HG02973 (cell line): ENCODE results near the gene SNX5.

ENCODE experiments used
- ATAC-seq: cut with Tn5 transposase; IDR thresholded peaks from one replicate; pipeline ENCODE4 v1.9.1; 2021; ENCODE audit warnings: moderate library complexity; ENCODE audit not compliant: unreplicated experiment

The SNX5 gene

DNA sequence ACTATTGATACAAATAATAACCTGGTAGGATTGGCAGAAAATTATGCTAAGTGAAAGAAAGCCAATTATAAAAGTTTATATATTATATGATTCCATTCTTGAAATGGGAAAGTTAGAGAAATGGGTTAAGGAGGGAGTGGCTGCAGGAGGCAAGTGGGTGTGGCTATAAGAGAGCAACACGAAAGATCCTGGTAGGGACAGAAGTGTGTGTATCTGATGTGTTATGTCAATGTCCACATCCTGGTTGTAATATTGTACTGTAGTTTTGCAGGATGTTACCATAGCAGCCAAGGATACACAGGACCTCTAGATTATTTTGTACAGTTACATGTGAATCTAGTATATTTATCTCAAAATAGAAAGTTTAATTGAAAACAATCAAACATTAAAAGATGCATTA, 46.8 kb downstream of the SNX5 start:
- no peak for ATAC-seq

DNA sequence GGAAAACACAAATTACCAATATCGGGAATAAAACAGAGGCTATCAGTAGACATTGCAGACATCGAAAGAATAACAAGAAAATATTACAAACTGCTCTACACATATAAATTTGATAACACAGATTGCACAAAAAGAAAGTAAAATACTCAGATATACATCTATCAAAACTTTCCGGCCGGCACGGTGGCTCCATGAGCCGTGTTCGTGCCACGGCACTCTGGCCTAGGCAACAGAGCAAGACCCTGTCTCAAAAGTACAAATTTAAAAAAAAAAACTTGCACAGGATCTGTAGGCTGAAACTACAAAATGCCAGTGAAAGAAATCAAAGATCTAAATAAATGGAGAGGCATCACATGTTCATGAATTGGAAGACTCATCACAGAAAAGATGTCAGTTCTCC, 49.4 kb downstream of the SNX5 start:
- no peak for ATAC-seq

DNA sequence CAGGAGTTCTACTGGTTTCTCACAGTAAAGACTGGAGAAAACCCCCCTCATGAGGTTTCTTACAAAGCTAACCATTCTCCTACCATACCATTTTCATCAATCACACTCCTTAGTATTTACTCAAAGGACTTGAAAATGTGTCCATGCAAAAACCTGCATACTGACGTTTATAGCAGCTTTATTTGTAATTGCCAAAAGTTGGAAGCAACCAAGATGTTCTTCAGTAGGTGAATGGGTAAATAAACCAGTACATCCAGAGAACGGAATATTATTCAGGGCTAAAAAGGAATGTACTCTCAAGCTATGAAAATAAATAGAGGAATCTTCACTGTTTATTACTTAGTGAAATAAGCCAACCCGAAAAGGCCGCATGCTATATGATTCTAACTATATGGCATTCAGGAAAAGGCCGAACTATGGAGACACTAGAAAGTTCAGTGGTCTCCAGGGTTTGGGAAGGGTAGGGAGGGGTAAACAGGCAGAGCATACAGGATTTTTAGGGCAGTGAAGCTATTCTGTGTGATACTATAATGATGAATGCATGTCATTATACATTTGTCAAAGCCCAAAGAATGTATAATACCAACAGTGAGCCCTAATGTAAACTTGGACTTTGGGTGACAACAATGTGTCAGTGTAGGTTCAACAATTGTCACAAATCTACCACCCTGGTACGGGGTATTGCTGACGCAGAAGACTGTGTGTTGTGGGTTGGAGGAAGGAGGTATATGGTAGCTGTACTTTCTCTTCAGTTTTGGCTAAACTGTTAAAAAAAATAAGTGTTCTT, 50.6 kb downstream of the SNX5 start:
- no peak for ATAC-seq

DNA sequence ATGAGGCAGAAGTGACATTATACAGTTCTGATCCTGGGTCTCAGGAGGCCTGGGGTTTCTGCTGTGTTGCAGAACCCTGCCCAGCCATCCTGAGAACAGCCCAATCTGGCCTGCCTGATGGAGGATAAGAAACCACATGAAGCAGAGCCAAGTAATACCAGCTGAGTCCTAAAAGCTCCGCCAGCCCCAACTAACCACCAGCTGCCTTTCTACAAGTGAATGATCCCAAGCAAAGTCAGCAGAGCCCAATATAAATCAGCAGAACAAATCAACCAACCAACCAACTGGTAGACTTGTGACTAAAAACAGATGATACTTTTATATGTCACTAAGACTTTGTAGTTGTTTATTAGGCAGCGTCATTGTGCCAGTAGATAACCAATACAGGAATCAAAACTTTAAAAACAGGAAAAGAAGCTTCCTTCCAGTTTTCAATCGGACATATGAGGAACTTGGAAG, 52.1 kb downstream of the SNX5 start:
- ATAC-seq: no peak

DNA sequence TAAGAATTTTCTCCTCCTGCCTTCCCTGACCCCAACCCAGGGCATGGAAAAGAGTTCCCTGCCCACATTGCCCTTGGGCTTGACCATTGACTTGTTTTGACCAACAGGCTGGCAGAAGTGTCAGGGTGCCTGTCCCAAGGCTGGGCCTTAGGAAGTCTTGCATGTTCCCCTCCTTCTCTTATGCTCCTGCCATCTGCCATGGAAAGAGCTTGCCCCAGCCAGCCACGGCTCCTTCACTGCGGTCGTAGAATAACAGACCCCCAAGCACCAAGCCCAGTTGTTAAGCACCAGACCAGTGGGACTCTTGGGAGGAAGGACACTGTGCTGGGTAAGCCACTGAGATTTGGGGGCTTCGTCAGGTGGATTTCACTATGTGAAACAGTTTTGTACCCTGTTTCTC, 53.6 kb downstream of the SNX5 start:
- no peak for ATAC-seq

DNA sequence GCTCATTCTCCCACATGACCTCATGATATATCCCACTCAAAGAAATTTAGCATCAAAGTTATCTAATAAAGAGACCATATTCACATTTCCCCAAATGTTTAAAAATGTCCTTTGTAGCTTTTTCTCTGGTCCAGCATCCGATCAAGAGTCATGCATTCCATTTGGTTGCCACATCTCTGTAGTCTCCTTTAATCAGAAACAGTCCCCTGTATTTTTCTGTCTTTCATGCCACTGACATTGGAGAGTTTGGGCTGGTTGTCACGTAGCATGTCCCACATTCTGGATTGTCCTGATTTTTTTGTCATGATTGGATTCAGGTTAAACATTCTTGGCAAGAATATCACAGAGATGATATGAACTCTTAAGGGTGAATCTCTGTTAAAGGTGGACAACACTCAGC, 55.7 kb downstream of the SNX5 start:
- no peak for ATAC-seq

DNA sequence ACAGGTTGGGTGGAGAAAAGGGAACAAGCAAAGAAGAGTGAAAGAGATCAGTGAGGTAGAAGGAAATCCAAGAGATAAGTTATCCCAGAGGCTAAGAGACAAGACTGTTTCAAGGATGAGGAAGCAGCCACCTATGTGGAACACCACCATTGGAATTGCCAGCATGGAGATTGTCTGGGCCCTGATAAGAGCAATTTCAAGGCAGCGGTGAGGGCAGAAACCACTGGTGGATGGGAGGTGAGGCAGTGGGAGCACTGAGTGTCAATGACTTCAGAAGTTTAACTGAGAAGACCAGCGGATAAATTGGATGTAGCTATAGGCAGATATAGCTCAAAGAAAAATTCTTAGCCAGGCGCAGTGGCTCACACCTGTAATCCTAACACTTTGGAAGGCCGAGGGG, 56.7 kb downstream of the SNX5 start:
- no peak for ATAC-seq

DNA sequence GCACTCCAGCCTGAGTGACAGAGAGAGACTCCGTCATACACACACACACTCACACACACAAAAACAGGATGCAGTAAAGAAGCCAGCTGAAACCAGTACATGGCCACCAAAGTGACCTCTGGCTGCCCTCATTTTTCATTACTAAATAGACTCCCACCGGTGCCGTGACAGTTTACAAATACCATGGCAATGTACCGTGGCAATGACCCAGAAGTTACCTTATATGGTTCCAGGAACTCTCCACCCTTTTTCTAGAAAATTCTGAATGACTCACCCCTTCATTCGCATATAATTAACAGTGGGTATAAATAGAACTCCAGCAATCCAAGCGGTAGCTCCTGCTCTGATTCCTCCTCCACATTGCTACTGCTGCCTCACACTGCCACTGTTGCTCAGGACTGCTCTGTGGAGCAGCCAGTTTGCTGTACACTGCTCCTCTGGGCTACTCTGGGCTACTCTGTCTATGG, 57.7 kb downstream of the SNX5 start:
- ATAC-seq: no peak

DNA sequence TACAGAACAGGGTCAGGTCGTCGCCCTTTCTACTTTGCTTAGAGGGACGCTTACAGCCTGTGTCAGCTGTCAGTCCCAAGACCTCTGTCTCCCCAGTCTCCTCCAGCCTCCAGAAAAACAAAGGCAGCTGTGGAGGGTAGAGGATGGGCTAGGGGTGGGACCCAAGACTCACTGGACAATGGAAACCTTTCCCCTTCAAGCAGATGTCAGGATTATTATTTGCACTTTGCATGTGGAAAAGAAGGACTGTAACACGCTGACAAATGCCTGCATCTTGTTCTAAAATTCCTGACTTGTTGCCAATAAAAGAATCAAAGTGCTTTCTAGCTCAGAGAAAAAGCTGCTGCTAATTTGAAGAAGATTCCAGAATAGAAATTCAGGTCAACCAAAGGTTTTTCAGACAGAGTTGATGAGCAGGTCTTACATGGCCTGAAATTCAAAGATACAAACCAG, 58.7 kb downstream of the SNX5 start:
- ATAC-seq: no peak

DNA sequence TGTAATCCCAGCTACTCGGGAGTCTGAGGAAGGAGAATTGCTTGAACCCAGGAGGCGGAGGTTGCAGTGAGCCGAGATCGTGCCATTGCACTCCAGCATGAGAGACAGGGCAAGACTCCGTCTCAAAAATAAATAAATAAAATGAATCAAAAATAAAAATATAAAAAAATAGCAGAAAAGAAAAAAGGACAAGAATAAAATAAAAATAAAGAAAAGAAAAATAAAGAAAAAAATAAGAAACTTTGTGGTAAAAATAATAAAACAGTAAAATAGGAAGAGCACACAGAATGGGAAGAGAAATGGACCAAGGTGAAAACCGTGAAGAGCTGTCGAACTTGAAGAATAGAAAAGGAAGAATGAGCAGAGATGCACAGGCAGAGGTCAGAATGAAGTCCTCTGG, 63.0 kb downstream of the SNX5 start:
- no peak for ATAC-seq

DNA sequence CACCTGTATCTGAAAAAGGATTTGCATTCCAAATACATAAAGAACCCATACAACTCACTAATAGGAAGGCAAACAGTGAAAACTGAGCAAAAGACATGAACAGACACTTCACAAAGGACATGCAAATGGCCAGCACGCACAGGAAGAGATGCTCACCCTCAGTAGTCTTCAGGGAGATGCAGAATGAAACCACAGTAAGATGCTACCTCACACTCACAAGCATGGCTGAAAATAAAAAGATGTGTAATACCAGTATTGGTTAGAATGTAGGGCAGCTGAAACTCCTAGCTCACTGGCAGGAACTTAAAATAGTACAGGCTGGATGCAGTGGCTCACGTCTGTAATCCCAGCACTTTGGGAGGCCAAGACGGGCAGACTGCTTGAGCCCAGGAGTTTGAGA, 64.6 kb downstream of the SNX5 start:
- ATAC-seq: peak; percentile 65

DNA sequence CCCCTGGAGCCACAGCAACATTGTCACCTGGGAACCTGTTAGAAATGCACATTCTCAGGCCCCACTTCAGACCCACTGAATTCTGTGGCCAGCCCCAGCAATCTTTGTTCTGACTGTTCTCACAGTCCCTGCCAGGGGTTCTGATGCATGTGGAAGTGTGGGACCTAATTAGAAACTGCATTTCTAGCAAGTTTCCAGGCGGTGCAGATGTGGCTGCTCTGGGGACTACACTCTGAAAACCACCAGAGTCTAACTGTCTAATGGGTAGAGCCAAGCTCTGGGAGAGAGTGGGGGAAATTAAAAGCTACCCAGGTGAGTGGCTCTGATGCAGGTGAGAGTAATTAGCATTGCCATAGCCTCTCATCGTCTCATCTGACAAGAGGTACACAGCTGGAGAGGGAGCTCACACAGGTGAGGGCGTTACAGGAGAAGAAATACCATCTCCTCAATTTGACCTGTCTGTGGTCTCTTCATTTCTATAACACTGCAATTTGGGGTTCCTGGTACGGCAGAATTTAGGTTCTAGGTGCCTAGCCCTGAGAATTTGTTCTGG, 66.0 kb downstream of the SNX5 start:
- no peak for ATAC-seq

DNA sequence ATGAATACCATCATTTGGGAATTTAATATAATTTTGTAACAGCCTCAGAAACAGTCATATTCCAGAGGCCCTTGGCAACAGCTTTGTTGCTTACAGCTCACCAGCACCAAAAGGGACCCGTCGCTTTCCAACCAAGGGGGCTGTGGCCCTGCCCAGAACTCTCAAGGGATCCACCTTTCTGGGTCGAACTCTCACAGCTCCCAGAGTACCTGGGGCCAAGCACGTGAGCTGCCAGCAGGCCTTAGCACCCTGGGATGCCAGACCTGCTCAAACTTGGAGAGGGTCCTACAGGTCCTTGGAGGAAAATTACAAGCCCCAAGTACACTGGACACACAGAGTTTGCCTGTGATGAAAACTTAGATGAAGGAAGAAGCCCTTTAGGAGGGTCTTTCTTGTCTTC, 66.6 kb downstream of the SNX5 start:
- no peak for ATAC-seq

DNA sequence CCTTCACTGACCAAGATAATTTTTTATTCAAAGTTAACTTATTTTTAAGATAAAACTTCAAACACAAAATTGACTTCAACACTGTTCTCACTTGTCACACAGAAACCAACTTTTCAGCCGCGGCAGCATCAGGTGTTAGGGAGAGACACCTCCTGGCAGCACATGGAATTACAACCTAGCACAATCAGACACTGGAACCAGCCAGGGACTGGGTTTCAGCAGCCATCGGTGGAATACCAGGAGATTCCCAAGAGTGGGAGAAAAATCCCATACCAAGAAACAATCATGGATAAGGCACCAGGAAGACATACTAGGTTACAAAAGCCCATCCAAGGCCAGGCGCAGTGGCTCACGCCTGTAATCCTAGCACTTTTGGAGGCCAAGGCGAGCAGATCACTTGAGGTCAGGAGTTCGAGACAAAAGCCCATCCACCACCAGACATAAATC, 70.0 kb downstream of the SNX5 start:
- no peak for ATAC-seq

DNA sequence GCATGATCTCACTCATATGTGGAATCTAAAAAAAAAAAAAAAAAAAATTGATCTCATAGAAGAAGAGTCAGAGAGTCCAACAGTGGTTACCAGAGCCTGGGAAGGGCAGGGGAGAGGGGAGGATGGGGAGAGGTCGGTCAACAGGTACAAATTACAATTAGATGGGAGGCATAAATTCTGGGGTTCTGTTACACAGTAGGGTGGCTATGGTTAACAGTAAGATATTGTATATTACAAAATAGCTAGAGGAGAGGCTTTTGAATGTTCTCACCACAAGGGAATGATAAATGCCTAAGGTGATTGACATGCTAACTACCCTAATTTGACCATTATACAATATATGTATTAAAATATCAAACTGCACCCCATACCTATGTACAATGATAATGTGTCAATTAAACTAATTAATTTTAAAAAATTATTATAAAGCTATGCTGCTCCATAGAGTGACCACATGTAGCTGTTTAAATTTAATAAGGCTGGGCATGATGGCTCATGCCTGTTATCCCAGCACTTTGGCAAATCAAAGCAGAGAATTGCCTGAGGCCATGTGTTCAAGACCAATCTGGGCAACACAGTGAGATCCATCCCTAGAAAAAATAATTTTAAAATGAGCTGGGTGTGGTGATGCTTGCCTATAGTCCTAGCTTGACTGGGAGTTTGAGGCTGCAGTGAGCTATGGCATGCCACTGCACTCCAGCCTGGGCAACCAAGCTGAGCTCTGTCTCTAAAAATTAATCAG, 70.9 kb downstream of the SNX5 start:
- ATAC-seq: no peak

DNA sequence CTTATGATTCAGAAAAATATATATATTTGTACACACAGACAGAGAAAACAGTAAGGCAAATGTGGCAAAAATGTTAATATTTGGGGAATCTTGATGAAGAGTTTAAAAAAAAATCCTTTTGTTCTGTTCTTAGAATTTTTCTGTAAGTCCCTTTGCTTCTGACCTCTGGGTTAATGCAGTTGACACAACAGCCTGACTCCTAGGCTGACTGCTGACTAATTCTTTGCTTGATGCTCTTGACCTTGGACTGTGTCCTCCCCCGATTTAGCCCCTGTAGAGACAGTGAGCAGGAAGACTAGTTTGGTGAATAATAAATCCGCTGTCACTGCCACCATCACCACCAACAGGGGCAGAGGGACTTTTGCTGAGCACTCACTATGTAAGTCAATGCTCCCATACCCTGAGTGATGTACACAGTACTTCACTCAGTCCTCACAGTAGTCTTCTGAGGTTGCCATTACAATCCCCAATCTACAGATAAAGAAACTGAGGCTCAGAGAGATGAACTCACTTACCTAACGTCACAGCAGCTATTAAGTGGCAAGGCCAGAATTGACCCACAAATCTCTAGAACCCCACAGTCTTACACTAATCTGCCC, 71.7 kb downstream of the SNX5 start:
- no peak for ATAC-seq

DNA sequence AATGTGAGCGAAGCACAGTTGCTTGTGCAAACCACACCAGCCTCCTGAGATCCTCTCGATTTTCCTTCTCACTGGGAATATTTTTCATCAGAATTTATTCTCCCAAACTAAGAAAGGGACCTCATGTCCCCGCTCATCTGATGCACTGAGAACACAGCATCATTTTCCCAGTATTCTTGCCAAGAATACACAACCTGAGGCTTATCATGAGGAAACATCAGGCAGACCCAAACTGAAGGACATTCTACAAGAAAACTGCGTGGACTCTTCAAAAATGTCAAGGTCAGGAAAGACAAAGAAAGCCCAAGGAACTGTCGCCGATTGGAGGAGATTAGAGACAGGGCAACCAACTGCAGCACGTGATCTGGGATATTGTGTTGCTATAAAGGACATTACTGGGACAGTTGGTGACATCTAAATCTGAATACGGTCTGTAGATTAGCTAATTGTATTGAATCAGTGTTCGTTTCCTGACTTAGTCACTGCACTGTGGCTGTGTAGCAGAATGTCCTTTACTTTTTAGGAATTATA, 72.3 kb downstream of the SNX5 start:
- no peak for ATAC-seq

DNA sequence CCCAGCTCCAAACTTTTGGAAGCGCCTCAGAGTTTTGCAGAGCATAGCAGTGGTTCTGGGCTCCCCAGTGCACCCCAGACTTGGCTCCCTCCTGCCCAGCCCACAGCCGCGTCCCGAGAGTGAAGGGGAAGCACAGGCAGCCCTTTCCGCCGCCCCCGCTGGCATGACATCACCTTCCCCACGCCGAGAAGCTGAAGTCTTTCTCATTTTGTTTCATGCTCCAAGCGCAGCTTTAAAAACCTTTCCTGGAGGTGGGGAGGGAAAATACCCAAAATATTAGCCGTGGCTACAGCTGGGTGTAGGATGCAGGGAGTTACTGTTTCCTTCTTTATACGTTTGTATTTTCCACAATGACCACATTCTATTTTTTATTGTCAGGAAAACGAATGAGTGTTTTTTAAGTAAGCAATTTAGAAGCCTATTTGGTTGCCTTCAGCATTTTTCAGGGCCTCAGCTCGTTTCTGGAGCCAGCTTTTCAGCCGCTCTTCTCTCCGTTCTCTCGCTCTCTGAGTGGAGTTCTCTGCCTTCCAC, 72.9 kb downstream of the SNX5 start:
- peak; percentile 57 for ATAC-seq

DNA sequence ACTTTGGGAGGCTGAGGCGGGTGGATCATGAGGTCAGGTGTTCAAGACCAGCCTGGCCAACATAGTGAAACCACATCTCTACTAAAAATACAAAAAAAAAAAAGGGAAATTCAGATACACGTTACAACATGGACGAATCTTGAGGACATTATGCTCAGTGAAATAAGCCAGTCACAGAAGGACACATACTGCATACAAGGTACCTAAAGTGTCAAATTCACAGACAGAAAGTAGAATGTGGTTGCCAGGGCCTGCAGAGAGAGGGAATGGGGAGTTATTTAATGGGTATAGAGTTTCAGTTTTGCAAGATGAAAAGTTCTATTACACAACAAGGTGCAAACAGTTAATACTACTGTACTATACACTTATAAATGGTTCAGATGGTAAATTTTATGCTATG, 75.1 kb downstream of the SNX5 start:
- ATAC-seq: no peak

DNA sequence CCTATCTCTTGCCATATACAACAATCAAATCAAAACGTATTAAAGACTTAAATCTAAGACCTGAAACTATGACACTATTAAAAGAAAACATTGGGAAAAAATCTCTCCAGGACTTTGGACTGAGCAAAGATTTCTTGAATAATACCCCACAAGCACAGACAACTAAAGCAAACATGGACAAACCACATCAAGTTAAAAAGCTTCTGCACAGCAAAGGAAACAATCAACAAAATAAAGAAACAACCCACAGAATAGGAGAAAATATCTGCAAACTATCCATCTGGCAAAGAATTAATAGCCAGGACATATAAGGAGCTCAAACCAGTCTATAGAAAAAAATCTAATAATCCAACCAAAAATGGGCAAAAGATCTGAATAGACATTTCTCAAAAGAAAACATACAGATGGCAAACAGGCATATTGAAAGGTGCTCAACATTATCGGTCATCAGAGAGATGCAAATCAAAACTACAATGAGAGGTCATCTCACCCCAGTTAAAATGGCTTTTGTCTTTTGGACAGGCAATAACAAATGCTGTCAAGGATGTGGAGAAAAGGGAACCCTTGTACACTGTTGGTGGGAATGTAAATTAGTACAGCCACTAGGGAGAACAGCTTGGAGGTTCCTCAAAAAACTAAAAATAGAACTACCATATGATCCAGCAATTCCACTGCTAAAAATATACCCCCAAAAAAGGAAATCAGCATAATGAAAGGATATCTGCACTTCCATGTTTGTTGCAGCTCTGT, 76.2 kb downstream of the SNX5 start:
- ATAC-seq: no peak
